ENCODE results near the gene LLGL2.

LLGL2 gene

GRCh38 chr17:75511610-75512575 is 13.6 kb upstream of the LLGL2 start:
- intact Hi-C loops (cut with DNase I; ENCODE audit: low total_unique reads) = loop anchor here (10.0 kb wide), 1 partner anchor 1223 kb away; the partner anchor contains the start of genes MFSD11 and SRSF2

GRCh38 chr17:75512926-75513640 is 12.4 kb upstream of the LLGL2 start:
- TF ChIP-seq CTCF (IDR thresholded peaks at IDR 0.05) = no peak
- intact Hi-C loops (cut with DNase I; ENCODE audit: low total_unique reads) = loop anchor here (10.0 kb wide), 1 partner anchor 1222 kb away; the partner anchor contains the start of genes MFSD11 and SRSF2

More at GRCh38 chr17:75511610-75512575, 13.6 kb upstream of the LLGL2 start:
- peaks cover 0 to 34% (median 4%) of the 10 kb centered on the region in 3 donors for H3K36me3 ChIP-seq
- H3K4me1 ChIP-seq = peaks cover 0 to 73% (median 61%) of the 10 kb centered on the region in 4 donors
- no peak for TF ChIP-seq CTCF (IDR thresholded peaks at IDR 0.05)
- peak overlapping the region; percentile 87 to 93 for H3K27ac ChIP-seq
- H3K27me3 ChIP-seq = no peaks in the 10 kb centered on the region
- H3K9me3 ChIP-seq = no peaks in the 10 kb centered on the region
- H3K4me3 ChIP-seq = peak overlapping the region; percentile 10 to 97
- no peak for DNase-seq

GRCh38 chr17:75513641-75514000 is 11.9 kb upstream of the LLGL2 start:
- DNase-seq = no peak
- no peaks in the 10 kb centered on the region for H3K27me3 ChIP-seq
- H3K27ac ChIP-seq = peak overlapping the region; percentile 87 to 93
- H3K4me3 ChIP-seq = peak overlapping the region; percentile 83 to 97
- no peaks in the 10 kb centered on the region for H3K9me3 ChIP-seq
- H3K4me1 ChIP-seq = peaks cover 0 to 76% (median 66%) of the 10 kb centered on the region in 4 donors
- peaks cover 0 to 17% (median 0%) of the 10 kb centered on the region in 3 donors for H3K36me3 ChIP-seq
- intact Hi-C loops (cut with DNase I; ENCODE audit: low total_unique reads) = loop anchor here (10.0 kb wide), 1 partner anchor 1221 kb away; the partner anchor contains the start of genes MFSD11 and SRSF2
- no peak for TF ChIP-seq CTCF (IDR thresholded peaks at IDR 0.05)

More at GRCh38 chr17:75512926-75513640, 12.4 kb upstream of the LLGL2 start:
- DNase-seq = no peak
- Histone ChIP-seq H3K27me3 (no peaks in the 10 kb centered on the region), H3K36me3 (peaks cover 0 to 22% (median 0%) of the 10 kb centered on the region in 3 donors), H3K27ac (peak overlapping the region; percentile 87 to 93), H3K9me3 (no peaks in the 10 kb centered on the region), H3K4me3 (peak overlapping the region; percentile 83 to 97), H3K4me1 (peaks cover 0 to 80% (median 69%) of the 10 kb centered on the region in 4 donors)

GRCh38 chr17:75514299-75514918 is 11.1 kb upstream of the LLGL2 start:
- intact Hi-C loops (cut with DNase I; ENCODE audit: low total_unique reads) = loop anchor here (2.0 to 10.0 kb wide), 2 partner anchors 88 to 1220 kb away; partner anchors contain the start of genes MFSD11 and SRSF2
- TF ChIP-seq CTCF (IDR thresholded peaks at IDR 0.05) = no peak
- Histone ChIP-seq H3K27ac (peak overlapping the region; percentile 87 to 93), H3K36me3 (peaks cover 0 to 23% (median under 1%) of the 10 kb centered on the region in 3 donors), H3K9me3 (no peaks in the 10 kb centered on the region), H3K4me1 (peaks cover 0 to 68% (median 59%) of the 10 kb centered on the region in 4 donors), H3K4me3 (peak overlapping the region; percentile 83 to 97), H3K27me3 (no peaks in the 10 kb centered on the region)
- no peak for DNase-seq
